H1 (cell line): Measurements from ENCODE around the gene PPP1CA. TPM values are rescaled to one million over a fixed set of nuclear protein-coding genes. Genes with fewer than 3 reads are reported as not detected.

ENCODE experiments used
- CTCF ChIA-PET: fragments of 300-600 bp; sonication (Branson Sonifier 250); formaldehyde crosslinking; loops from one replicate; lab custom pipeline; 2021; ENCODE audit not compliant: partially characterized antibody; lab: Charles Lee
- POLR2A ChIA-PET: fragments of 300-600 bp; sonication (Branson Sonifier 250); formaldehyde crosslinking; loops from one replicate; lab custom pipeline; 2021; ENCODE audit warnings: inconsistent platforms; ENCODE audit not compliant: partially characterized antibody; lab: Charles Lee
- DNase-seq, 2 experiments: peaks; one replicate each; pipeline versions ENCODE4 v3.0.0 to v3.0.0-alpha.2; 2010 to 2022; ENCODE audit warnings: low spot score in 2 of 2, low read depth in 1 of 2, mixed read lengths in 1 of 2
- FAIRE-seq: peaks from 2 replicates; lab custom pipeline; 2011; peaks lifted over from hg19 to GRCh38; lab: Jason Lieb, UNC
- H2AFZ ChIP-seq: 2 replicates; pipeline ENCODE4 v1.8.1; 2012; ENCODE audit warnings: low read length, inconsistent platforms
- H2AK5ac ChIP-seq: 2 replicates; pipeline ENCODE4 v1.6.1; 2013; ENCODE audit warnings: low read depth, low read length
- H2BK120ac ChIP-seq: replicated peaks from 2 replicates; pipeline ENCODE3; 2013; ENCODE audit warnings: low read depth, low read length, inconsistent platforms
- H2BK12ac ChIP-seq: 2 replicates; pipeline ENCODE4 v1.6.1; 2013; ENCODE audit warnings: low read depth, low read length
- H2BK15ac ChIP-seq: 2 replicates; pipeline ENCODE4 v1.6.1; 2013; ENCODE audit warnings: low read length
- H2BK20ac ChIP-seq: 2 replicates; pipeline ENCODE4 v1.6.1; 2013; ENCODE audit warnings: low read length
- H2BK5ac ChIP-seq: 2 replicates; pipeline ENCODE4 v1.6.1; 2013; ENCODE audit warnings: low read depth, low read length
- H3K14ac ChIP-seq: 2 replicates; pipeline ENCODE4 v1.6.1; 2013; ENCODE audit warnings: inconsistent platforms; ENCODE audit not compliant: insufficient read length
- H3K18ac ChIP-seq: 2 replicates; pipeline ENCODE4 v1.6.1; 2013; ENCODE audit warnings: low read length; ENCODE audit errors: extremely low read depth
- H3K23ac ChIP-seq: 2 replicates; pipeline ENCODE4 v1.6.1; 2013; ENCODE audit warnings: inconsistent platforms; ENCODE audit not compliant: insufficient read length
- H3K23me2 ChIP-seq: 2 replicates; pipeline ENCODE4 v1.6.1; 2013; ENCODE audit warnings: low read depth, low read length
- H3K27ac ChIP-seq: 2 replicates; pipeline ENCODE4 v1.6.1; 2011; ENCODE audit warnings: low read depth, low read length, inconsistent platforms
- H3K27me3 ChIP-seq, 4 experiments: replicated peaks in 1 of 4; 1 replicate in 1 of 4; 2 replicates in 3 of 4; pipeline versions ENCODE4 v1.6.1 to v1.8.1; 2011 to 2013; ENCODE audit warnings: low read length in 3 of 4, mild to moderate bottlenecking in 3 of 4, inconsistent platforms in 2 of 4, mixed read lengths in 2 of 4, moderate library complexity in 1 of 4; ENCODE audit not compliant: control insufficient read depth in 3 of 4, insufficient read depth in 3 of 4; ENCODE audit errors: extremely low read depth in 1 of 4
- H3K36me3 ChIP-seq, 4 experiments: 2 replicates each; pipeline versions ENCODE4 v1.6.1 to v1.8.1; 2011 to 2013; ENCODE audit warnings: mild to moderate bottlenecking in 4 of 4, low read length in 3 of 4, moderate library complexity in 2 of 4, control low read depth in 1 of 4, inconsistent platforms in 1 of 4; ENCODE audit not compliant: insufficient read depth in 4 of 4, control insufficient read depth in 2 of 4
- H3K4ac ChIP-seq: replicated peaks from 2 replicates; pipeline ENCODE3; 2013; ENCODE audit warnings: low read length, low read depth, mixed read lengths, inconsistent platforms; ENCODE audit not compliant: insufficient read length
- H3K4me1 ChIP-seq, 4 experiments: replicated peaks in 1 of 4; 1 replicate in 1 of 4; 2 replicates in 3 of 4; pipeline versions ENCODE4 v1.6.1 to v1.8.1; 2011 to 2013; ENCODE audit warnings: low read length in 3 of 4, inconsistent platforms in 2 of 4, mixed read lengths in 1 of 4; ENCODE audit not compliant: insufficient read depth in 4 of 4, control insufficient read depth in 3 of 4
- H3K4me2 ChIP-seq, 2 experiments: 2 replicates each; pipeline versions ENCODE4 v1.6.1 to v1.8.1; 2011 to 2013; ENCODE audit warnings: low read depth in 2 of 2, low read length in 2 of 2, control low read depth in 1 of 2, inconsistent platforms in 1 of 2, mild to moderate bottlenecking in 1 of 2; ENCODE audit not compliant: insufficient read depth in 1 of 2
- H3K4me3 ChIP-seq, 4 experiments: fragments of 200-600, 300-600 bp in 1 of 4; sonication (generic), shearing (Covaris generic), sonication (Bioruptor Twin) in 1 of 4; 2 replicates each; pipeline versions ENCODE4 v1.5.1 to v1.8.1; 2011 to 2016; ENCODE audit warnings: low read length in 4 of 4, low read depth in 3 of 4, control low read depth in 2 of 4, inconsistent platforms in 2 of 4, mild to moderate bottlenecking in 2 of 4, mixed read lengths in 1 of 4, moderate library complexity in 1 of 4; ENCODE audit not compliant: insufficient read depth in 2 of 4; ENCODE audit errors: extremely low read depth in 1 of 4
- H3K56ac ChIP-seq: replicated peaks from 2 replicates; pipeline ENCODE3; 2013; ENCODE audit warnings: low read depth, mild to moderate bottlenecking, mixed read lengths, low read length, inconsistent platforms; ENCODE audit not compliant: insufficient read length
- H3K79me1 ChIP-seq: 2 replicates; pipeline ENCODE4 v1.6.1; 2013; ENCODE audit warnings: low read depth, low read length, control low read depth
- H3K79me2 ChIP-seq, 2 experiments: 2 replicates each; pipeline versions ENCODE4 v1.6.1 to v1.8.1; 2012 to 2013; ENCODE audit warnings: low read length in 2 of 2, mild to moderate bottlenecking in 2 of 2, inconsistent platforms in 1 of 2; ENCODE audit not compliant: insufficient read depth in 2 of 2, control insufficient read depth in 1 of 2
- H3K9ac ChIP-seq, 4 experiments: replicated peaks in 1 of 4; 1 replicate in 1 of 4; 2 replicates in 3 of 4; pipeline versions ENCODE4 v1.6.1 to v1.8.1; 2011 to 2013; ENCODE audit warnings: low read depth in 3 of 4, low read length in 3 of 4, control low read depth in 2 of 4, mild to moderate bottlenecking in 2 of 4, moderate library complexity in 2 of 4, inconsistent platforms in 1 of 4; ENCODE audit errors: extremely low read depth in 1 of 4
- H3K9me3 ChIP-seq, 2 experiments: 2 replicates each; pipeline versions ENCODE4 v1.6.1 to v1.8.1; 2012 to 2013; ENCODE audit warnings: mild to moderate bottlenecking in 2 of 2, moderate library complexity in 2 of 2, control low read depth in 1 of 2, inconsistent platforms in 1 of 2, low read depth in 1 of 2, low read length in 1 of 2, mixed read lengths in 1 of 2; ENCODE audit not compliant: insufficient read depth in 2 of 2
- H4K20me1 ChIP-seq, 2 experiments: replicated peaks in 1 of 2; 2 replicates each; pipeline versions ENCODE3 to v1.8.1; 2011 to 2013; ENCODE audit warnings: inconsistent platforms in 2 of 2, low read length in 2 of 2, mild to moderate bottlenecking in 1 of 2; ENCODE audit not compliant: insufficient read depth in 2 of 2, control insufficient read depth in 1 of 2
- H4K5ac ChIP-seq: 2 replicates; pipeline ENCODE4 v1.6.1; 2013; ENCODE audit warnings: low read length, low read depth, mixed read lengths, inconsistent platforms; ENCODE audit not compliant: insufficient read length
- H4K8ac ChIP-seq: 2 replicates; pipeline ENCODE4 v1.8.0; 2013; ENCODE audit warnings: mild to moderate bottlenecking, moderate library complexity, low read length, inconsistent platforms; ENCODE audit not compliant: insufficient read depth; ENCODE audit errors: extremely low read depth
- H4K91ac ChIP-seq: replicated peaks from 2 replicates; pipeline ENCODE3; 2013; ENCODE audit warnings: low read length, mixed read lengths, inconsistent platforms; ENCODE audit not compliant: insufficient read length
- ASH2L ChIP-seq: fragments of 200-600, 300-600 bp; sonication (generic); IDR thresholded peaks from one replicate; pipeline ENCODE4 v1.7.1; 2017; ENCODE audit warnings: low read length
- EP300 ChIP-seq, 2 experiments: IDR thresholded peaks; 1 replicate in 1 of 2; 2 replicates in 1 of 2; pipeline ENCODE4 v1.6.1; 2011 to 2012; ENCODE audit warnings: low read depth in 2 of 2, low read length in 2 of 2, mild to moderate bottlenecking in 2 of 2, borderline replicate concordance in 1 of 2, inconsistent platforms in 1 of 2, moderate library complexity in 1 of 2
- KDM4A ChIP-seq: IDR thresholded peaks from one replicate; pipeline ENCODE4 v1.7.1; 2012; ENCODE audit warnings: low read depth, mild to moderate bottlenecking, moderate library complexity, low read length, inconsistent platforms; ENCODE audit not compliant: severe bottlenecking
- RBBP5 ChIP-seq: IDR thresholded peaks from 2 replicates; pipeline ENCODE4 v1.7.1; 2012; ENCODE audit warnings: low read depth, mild to moderate bottlenecking, inconsistent platforms, low read length, moderate library complexity, borderline replicate concordance
- TEAD4 ChIP-seq: IDR thresholded peaks from 2 replicates; pipeline ENCODE4 v1.6.1; 2012; ENCODE audit warnings: low read depth, low read length, inconsistent platforms, mixed read lengths
- WGBS, 2 experiments: shearing (Covaris generic) in 1 of 2; methylation state at CpG; one replicate each; pipeline versions ENCODE4 v1.1.6 to v1.1.7; 2013 to 2015; ENCODE audit warnings: low lambda C conversion rate in 2 of 2, mixed read lengths in 2 of 2, inconsistent platforms in 1 of 2, low coverage in 1 of 2, missing lambda C conversion rate in 1 of 2; ENCODE audit not compliant: insufficient replicate concordance in 2 of 2, insufficient coverage in 1 of 2, insufficient read length in 1 of 2; ENCODE audit errors: extremely low coverage in 1 of 2, missing lambda C conversion rate in 1 of 2; 5-methylcytosine and 5-hydroxymethylcytosine counted together
- polyA plus RNA-seq, 7 experiments: library from polyadenylated mRNA; depleted of rRNA in 3 of 7; stranded (reverse) in 5 of 7; unstranded in 2 of 7; fragments of >200 nt in 5 of 7; fragments of 200-250 nt in 2 of 7; gene quantifications; 1 replicate in 5 of 7; 2 replicates in 1 of 7; 4 replicates in 1 of 7; pipeline versions ENCODE4 v1.2.1 to v1.2.3, GENCODE V29; 2011 to 2013; ENCODE audit warnings: missing spikeins in 2 of 7, mixed read lengths in 2 of 7
- total RNA-seq: library from RNA; stranded (reverse); fragmentation: NEBNext Ultra II Directional; extraction: Animal tissue kit (Norgen Biotek cat#: 25700); gene quantifications from 2 replicates; pipeline ENCODE4 v1.2.1, GENCODE V29; 2021
- TF ChIP-seq, protein P1 (sequence below): IDR thresholded peaks from 2 replicates; pipeline ENCODE4 v1.6.1; 2012; ENCODE audit warnings: inconsistent platforms

Gene PPP1CA
- total and polyA plus RNA-seq, 2 of the 8 experiments (the other 6 are each of a cell fraction or from before 2014, with no cell fraction given) = 198 to 359 TPM

DNA sequence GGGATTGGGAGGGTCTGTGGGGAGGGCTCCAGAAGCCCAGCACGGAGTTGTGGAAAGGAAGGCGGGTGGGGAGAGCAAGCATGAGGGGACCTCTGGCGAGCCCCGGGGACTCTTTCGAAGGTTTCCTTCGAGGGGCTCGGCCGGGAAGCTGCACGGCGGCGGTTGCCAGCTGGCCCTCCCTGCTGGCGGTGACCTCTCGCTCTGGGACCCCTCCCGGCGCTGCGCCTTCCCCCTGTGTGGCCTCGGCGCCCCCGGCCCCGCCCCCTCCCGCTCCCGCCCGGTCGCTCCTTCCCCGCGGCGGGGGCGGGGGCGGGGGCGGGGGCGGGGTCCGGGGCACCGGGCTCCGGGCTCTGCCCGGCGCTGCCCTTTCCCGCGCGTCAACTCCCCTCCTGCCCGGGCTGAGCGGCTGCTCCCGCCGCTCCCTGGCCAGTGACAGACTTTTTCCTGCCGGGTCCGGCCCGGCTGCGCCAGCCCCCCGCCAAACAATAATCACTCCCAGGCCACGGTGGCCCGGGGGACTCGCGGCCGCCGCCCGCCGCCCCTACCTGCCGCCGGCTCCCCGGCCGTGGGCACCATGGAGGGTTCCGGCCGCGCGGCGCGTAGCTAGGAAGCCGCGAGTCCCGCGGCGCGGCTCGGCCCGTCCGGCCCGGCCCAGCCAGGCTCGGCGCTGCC, 29.2 kb downstream of the PPP1CA start:
- H2AK5ac ChIP-seq = no peak overlapping the region
- H3K27ac ChIP-seq = no peak overlapping the region
- no peaks in the 10 kb centered on the region for H3K79me2 ChIP-seq
- ChIA-PET POLR2A (interaction anchor here (0.9 to 2.1 kb wide), 10 partner anchors 7 to 258 kb away, joined by 3 to 11 read pairs (median 4); partner anchors contain the start of gene POLD4), CTCF (interaction anchor here (0.6 to 34.8 kb wide), 9 partner anchors 9 to 649 kb away, joined by 3 to 1305 read pairs (median 11); partner anchors contain the start of genes POLD4, PPP1CA and RAD9A)
- FAIRE-seq (no peak), DNase-seq (peak in 1 of 2 experiments; percentile 62)
- no peak overlapping the region for H4K5ac ChIP-seq
- peaks cover 25% of the 10 kb centered on the region; the same call in 1 of the 2 replicates for H3K23me2 ChIP-seq
- H3K56ac ChIP-seq = no peak overlapping the region
- no peaks in the 10 kb centered on the region for H3K9me3 ChIP-seq
- no peak overlapping the region for H2BK12ac ChIP-seq
- H3K4me3 ChIP-seq = peak overlapping the region; percentile 46 to 77 (median 54)
- peak overlapping the region in 1 of 4 experiments; percentile 53; a peak in 1 of 7 replicates for H3K9ac ChIP-seq
- H4K91ac ChIP-seq = no peak overlapping the region
- peaks cover 0 to 5% of the 10 kb centered on the region in 2 experiments for H4K20me1 ChIP-seq
- no peak overlapping the region for H3K4ac ChIP-seq
- peaks cover 7 to 65% (median 54%) of the 10 kb centered on the region in 4 experiments for H3K27me3 ChIP-seq
- H3K18ac ChIP-seq = peak overlapping the region; percentile 48
- no peaks in the 10 kb centered on the region for H3K79me1 ChIP-seq
- H3K14ac ChIP-seq = no peak overlapping the region
- H2AFZ ChIP-seq = no peak overlapping the region
- TF ChIP-seq TEAD4 = no peak
- peak; percentile 73 for TF ChIP-seq KDM4A
- TF ChIP-seq, protein P1, sequence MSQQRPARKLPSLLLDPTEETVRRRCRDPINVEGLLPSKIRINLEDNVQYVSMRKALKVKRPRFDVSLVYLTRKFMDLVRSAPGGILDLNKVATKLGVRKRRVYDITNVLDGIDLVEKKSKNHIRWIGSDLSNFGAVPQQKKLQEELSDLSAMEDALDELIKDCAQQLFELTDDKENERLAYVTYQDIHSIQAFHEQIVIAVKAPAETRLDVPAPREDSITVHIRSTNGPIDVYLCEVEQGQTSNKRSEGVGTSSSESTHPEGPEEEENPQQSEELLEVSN = peak; percentile 29; the same call in 1 of the 2 replicates
- no peak for TF ChIP-seq EP300 (IDR thresholded peaks at IDR 0.05; ENCODE audit: borderline replicate concordance in 1 of 2, low read depth in 2 of 2, low read length in 2 of 2)
- TF ChIP-seq RBBP5 = peak; percentile 27; the same call in 1 of the 2 replicates
- TF ChIP-seq ASH2L = peak; percentile 8
- no peak overlapping the region for H4K8ac ChIP-seq
- H3K23ac ChIP-seq = no peak overlapping the region
- peaks cover 0 to 41% (median 37%) of the 10 kb centered on the region in 4 experiments; a peak in 6 of 7 replicates for H3K4me1 ChIP-seq
- no peak overlapping the region for H2BK120ac ChIP-seq
- WGBS, 2 experiments = 0% methylated on average over 4 of the region's 78 CpGs; no CpG with 5 or more reads in 1 of the 2 experiments
- no peaks in the 10 kb centered on the region for H3K36me3 ChIP-seq
- no peak overlapping the region for H2BK20ac ChIP-seq
- H2BK5ac ChIP-seq = no peak overlapping the region
- no peak overlapping the region for H2BK15ac ChIP-seq
- H3K4me2 ChIP-seq = peak overlapping the region; percentile 87 to 96
